ENCODE results near the gene RASA4B. TPM values are rescaled to one million over a fixed set of nuclear protein-coding genes. Genes with fewer than 3 reads are reported as not detected.

RASA4B gene
- total RNA-seq, 2 donors from 2014 or later: 2.0 to 25.7 TPM

GRCh38 chr7:102472126-102473041 lies 45.2 kb downstream of the RASA4B start:
- Histone ChIP-seq H3K27me3 (replicated peaks; ENCODE audit: insufficient read depth) (no peaks in the 10 kb centered on the region), H3K9me3 (no peaks in the 10 kb centered on the region), H3K4me1 (replicated peaks) (no peaks in the 10 kb centered on the region), H3K27ac (no peak overlapping the region), H3K4me3 (no peak overlapping the region), H3K36me3 (no peaks in the 10 kb centered on the region)
- intact Hi-C loops (cut with DNase I): no loop called here
- WGBS: 65% methylated on average over 30 of the region's 31 CpGs
- no peak for DNase-seq (ENCODE audit: low spot score)
- TF ChIP-seq, protein P1, sequence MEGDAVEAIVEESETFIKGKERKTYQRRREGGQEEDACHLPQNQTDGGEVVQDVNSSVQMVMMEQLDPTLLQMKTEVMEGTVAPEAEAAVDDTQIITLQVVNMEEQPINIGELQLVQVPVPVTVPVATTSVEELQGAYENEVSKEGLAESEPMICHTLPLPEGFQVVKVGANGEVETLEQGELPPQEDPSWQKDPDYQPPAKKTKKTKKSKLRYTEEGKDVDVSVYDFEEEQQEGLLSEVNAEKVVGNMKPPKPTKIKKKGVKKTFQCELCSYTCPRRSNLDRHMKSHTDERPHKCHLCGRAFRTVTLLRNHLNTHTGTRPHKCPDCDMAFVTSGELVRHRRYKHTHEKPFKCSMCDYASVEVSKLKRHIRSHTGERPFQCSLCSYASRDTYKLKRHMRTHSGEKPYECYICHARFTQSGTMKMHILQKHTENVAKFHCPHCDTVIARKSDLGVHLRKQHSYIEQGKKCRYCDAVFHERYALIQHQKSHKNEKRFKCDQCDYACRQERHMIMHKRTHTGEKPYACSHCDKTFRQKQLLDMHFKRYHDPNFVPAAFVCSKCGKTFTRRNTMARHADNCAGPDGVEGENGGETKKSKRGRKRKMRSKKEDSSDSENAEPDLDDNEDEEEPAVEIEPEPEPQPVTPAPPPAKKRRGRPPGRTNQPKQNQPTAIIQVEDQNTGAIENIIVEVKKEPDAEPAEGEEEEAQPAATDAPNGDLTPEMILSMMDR (IDR thresholded peaks at IDR 0.05): no peak

- Histone ChIP-seq H3K4me1 (replicated peaks) (no peaks in the 10 kb centered on the region), H3K27ac (no peak overlapping the region), H3K9me3 (no peaks in the 10 kb centered on the region), H3K27me3 (replicated peaks; ENCODE audit: insufficient read depth) (no peaks in the 10 kb centered on the region), H3K36me3 (no peaks in the 10 kb centered on the region), H3K4me3 (no peak overlapping the region)
- intact Hi-C loops (cut with DNase I): no loop called here
- no peak for TF ChIP-seq POLR2A (IDR thresholded peaks at IDR 0.05)
- no peak for TF ChIP-seq POLR2AphosphoS5 (IDR thresholded peaks at IDR 0.05)
- TF ChIP-seq, protein P1 (IDR thresholded peaks at IDR 0.05): no peak
- 78% methylated on average over 6 of the region's 6 CpGs for WGBS
- no peak for DNase-seq (ENCODE audit: low spot score)
Measured at GRCh38 chr7:102471791-102472125, 45.8 kb downstream of the RASA4B start.

DNA sequence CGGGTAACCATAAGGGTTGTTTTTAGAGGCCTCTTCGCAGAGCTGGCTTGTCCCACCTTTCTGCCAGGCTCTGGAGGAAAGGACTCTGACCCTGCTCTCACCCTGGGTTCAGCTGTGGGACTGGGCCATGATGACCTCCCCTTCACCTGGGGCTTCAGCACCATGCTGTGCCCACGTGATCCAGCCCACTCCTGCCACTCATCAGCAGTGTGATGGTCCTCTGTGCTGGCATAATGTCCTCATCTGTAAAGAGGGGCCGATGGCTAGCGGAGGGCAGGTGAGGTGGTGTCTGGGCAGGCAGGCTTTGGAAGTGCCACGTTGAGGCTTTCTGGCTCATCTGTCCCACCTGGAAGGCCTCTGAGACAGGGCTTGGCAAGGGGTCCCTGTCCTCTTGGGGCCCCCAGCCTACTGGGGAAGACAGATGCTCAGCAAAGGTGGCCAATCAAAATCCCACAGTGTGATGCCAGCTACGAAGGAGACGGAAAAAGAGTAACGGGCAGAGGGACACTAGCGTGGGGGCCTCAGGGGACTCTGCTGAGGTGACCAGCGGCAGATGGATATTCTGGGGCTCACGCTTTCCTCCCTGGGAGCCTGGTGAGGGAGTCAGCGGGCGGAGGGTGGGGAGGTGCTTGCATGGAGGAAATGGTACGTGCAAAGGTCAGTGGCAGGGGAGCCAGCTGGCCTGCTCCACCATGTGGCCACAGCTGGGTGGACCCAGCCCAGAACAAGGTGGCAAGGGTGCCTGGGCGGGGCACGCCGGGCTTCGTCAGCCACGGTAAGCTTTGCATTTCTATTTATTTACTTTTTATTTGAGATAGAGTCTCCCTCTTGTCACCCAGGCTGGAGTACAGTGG lies 47.4 kb downstream of the RASA4B start:
- WGBS: 84% methylated on average over 20 of the region's 20 CpGs
- H3K36me3 ChIP-seq: no peaks in the 10 kb centered on the region
- no peak for DNase-seq (ENCODE audit: low spot score)
- intact Hi-C loops (cut with DNase I): no loop called here
- H3K9me3 ChIP-seq: no peaks in the 10 kb centered on the region
- H3K4me1 ChIP-seq (replicated peaks): peaks cover 5% of the 10 kb centered on the region
- no peak for TF ChIP-seq POLR2AphosphoS5 (IDR thresholded peaks at IDR 0.05)
- TF ChIP-seq, protein P1 (IDR thresholded peaks at IDR 0.05): no peak
- TF ChIP-seq POLR2A (IDR thresholded peaks at IDR 0.05): no peak
- H3K27ac ChIP-seq: no peak overlapping the region
- H3K27me3 ChIP-seq (replicated peaks; ENCODE audit: insufficient read depth): no peaks in the 10 kb centered on the region
- H3K4me3 ChIP-seq: no peak overlapping the region

DNA sequence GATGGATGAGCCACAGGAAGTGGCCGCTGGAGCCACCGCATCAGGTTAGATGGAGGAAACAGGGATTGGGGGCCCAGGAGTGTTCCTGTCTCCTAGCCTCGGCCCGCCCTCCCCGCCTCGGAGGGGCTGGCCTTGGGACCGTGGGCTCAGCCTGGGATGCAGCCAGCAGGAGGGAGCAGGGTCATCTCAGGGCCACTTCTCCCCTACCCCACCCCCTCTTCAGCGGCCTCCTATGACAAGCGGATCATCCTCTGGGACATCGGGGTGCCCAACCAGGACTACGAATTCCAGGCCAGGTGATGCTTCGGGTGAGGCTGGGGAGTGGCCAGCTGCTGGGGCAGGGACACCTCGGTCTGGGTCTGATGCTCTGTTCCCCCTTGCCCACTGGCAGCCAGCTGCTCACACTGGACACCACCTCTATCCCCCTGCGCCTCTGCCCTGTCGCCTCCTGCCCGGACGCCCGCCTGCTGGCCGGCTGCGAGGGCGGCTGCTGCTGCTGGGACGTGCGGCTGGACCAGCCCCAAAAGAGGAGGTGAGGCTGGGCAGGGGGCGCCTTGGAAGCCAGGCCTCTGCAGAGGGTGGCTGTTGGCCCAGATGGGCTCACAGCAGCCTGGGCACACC lies 48.1 kb downstream of the RASA4B start:
- Histone ChIP-seq H3K4me1 (replicated peaks) (peaks cover 5% of the 10 kb centered on the region), H3K9me3 (no peaks in the 10 kb centered on the region), H3K27me3 (replicated peaks; ENCODE audit: insufficient read depth) (no peaks in the 10 kb centered on the region), H3K27ac (no peak overlapping the region), H3K4me3 (no peak overlapping the region), H3K36me3 (no peaks in the 10 kb centered on the region)
- WGBS: 93% methylated on average over 24 of the region's 24 CpGs
- intact Hi-C loops (cut with DNase I): no loop called here
- no peak for DNase-seq (ENCODE audit: low spot score)
- no peak for TF ChIP-seq POLR2AphosphoS5 (IDR thresholded peaks at IDR 0.05)
- TF ChIP-seq, protein P1 (IDR thresholded peaks at IDR 0.05): no peak
